SH-SY5Y (cell line): Measurements from ENCODE around the gene STAC2.

Experiments used
- GATA2 ChIP-seq: IDR thresholded peaks from 2 replicates; pipeline ENCODE4 v1.6.1; 2011; ENCODE audit warnings: mild to moderate bottlenecking, low read depth, low read length
- GATA3 ChIP-seq: IDR thresholded peaks from 2 replicates; pipeline ENCODE4 v1.6.1; 2011; ENCODE audit warnings: low read depth, mild to moderate bottlenecking, low read length, moderate library complexity

DNA sequence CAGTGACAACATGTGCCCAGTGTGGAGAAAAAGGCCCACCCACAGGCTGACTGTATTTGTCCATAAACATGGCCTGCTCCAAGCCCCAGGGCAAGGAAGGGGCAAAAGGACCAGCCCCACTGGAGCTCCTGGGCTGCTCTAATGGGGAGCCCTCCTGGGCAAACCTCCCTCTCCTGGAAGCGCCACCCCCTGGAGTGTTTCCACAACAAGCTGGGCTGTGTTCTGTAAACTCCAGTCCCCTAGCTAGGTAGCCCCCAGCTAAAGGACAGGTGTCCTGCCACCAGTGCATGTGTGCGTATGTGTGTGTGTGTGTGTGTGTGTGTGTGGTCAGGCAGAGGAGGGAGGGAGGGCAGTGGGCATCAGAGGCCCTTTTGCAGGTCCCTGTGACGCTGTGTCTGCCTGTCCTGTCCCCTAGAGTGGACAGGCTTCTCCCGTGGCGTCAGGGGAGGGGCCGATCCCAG is 11.3 kb upstream of the STAC2 start:
- TF ChIP-seq GATA3 (no peak), GATA2 (no peak)
